ENCODE measurements around the gene PRRT2.

Gene PRRT2

DNA sequence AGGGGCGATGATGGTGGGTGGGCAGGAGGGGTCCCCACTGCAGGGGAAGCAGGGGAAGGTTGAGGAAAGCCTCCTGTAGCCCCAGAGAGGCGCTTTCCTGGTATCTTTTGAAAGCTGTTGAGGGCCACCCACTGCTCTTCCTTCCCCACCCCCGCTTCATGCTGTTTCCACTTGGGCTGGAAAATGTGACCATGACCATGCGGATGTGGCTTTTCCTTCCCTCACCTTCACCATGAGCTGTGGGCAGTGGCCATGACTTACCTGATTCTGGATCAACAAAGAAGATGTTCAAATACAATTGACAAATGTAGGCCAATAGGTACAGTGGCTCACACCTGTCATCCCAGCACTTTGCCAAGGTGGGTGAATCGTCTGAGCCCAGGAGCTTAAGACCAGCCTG, 22.1 kb downstream of the PRRT2 start:
- H3K9ac ChIP-seq (ENCODE audit: low read depth in 1 of 2, low read length in 2 of 2), result no peak overlapping the region
- no peak overlapping the region for H3K27ac ChIP-seq (ENCODE audit: low read depth in 2 of 2, low read length in 2 of 2)
- no peaks in the 10 kb centered on the region for H3K9me3 ChIP-seq (ENCODE audit: control insufficient read depth in 2 of 2, low read length in 2 of 2)
- H3K36me3 ChIP-seq (ENCODE audit: control insufficient read depth in 2 of 2, insufficient read depth in 2 of 2, low read length in 2 of 2), result peaks cover 64 to 70% of the 10 kb centered on the region in 2 donors
- H3K4me1 ChIP-seq (ENCODE audit: control insufficient read depth in 2 of 2, insufficient read depth in 2 of 2, low read length in 2 of 2), result peaks cover 10 to 11% of the 10 kb centered on the region in 2 donors
- no peak overlapping the region for H3K4me3 ChIP-seq (ENCODE audit: low read length in 2 of 2)
- H3K27me3 ChIP-seq (ENCODE audit: control insufficient read depth in 2 of 2, insufficient read depth in 2 of 2, low read length in 2 of 2), result no peaks in the 10 kb centered on the region

- Histone ChIP-seq H3K4me3 (ENCODE audit: low read length in 2 of 2) (no peak overlapping the region), H3K27me3 (ENCODE audit: control insufficient read depth in 2 of 2, insufficient read depth in 2 of 2, low read length in 2 of 2) (no peaks in the 10 kb centered on the region), H3K27ac (ENCODE audit: low read depth in 2 of 2, low read length in 2 of 2) (no peak overlapping the region), H3K4me1 (ENCODE audit: control insufficient read depth in 2 of 2, insufficient read depth in 2 of 2, low read length in 2 of 2) (no peaks in the 10 kb centered on the region), H3K9me3 (ENCODE audit: control insufficient read depth in 2 of 2, low read length in 2 of 2) (no peaks in the 10 kb centered on the region), H3K36me3 (ENCODE audit: control insufficient read depth in 2 of 2, insufficient read depth in 2 of 2, low read length in 2 of 2) (peaks cover 65 to 77% of the 10 kb centered on the region in 2 donors), H3K9ac (ENCODE audit: low read depth in 1 of 2, low read length in 2 of 2) (no peak overlapping the region)
These were observed 23.9 kb downstream of the PRRT2 start for GRCh38 chr16:29835926-29836325.

GRCh38 chr16:29836623-29837022, 24.6 kb downstream of the PRRT2 start:
- Histone ChIP-seq H3K4me1 (ENCODE audit: control insufficient read depth in 2 of 2, insufficient read depth in 2 of 2, low read length in 2 of 2) (no peaks in the 10 kb centered on the region), H3K9me3 (ENCODE audit: control insufficient read depth in 2 of 2, low read length in 2 of 2) (no peaks in the 10 kb centered on the region), H3K36me3 (ENCODE audit: control insufficient read depth in 2 of 2, insufficient read depth in 2 of 2, low read length in 2 of 2) (peaks cover 67 to 79% of the 10 kb centered on the region in 2 donors), H3K27me3 (ENCODE audit: control insufficient read depth in 2 of 2, insufficient read depth in 2 of 2, low read length in 2 of 2) (no peaks in the 10 kb centered on the region), H3K9ac (ENCODE audit: low read depth in 1 of 2, low read length in 2 of 2) (no peak overlapping the region), H3K4me3 (ENCODE audit: low read length in 2 of 2) (no peak overlapping the region), H3K27ac (ENCODE audit: low read depth in 2 of 2, low read length in 2 of 2) (no peak overlapping the region)

DNA sequence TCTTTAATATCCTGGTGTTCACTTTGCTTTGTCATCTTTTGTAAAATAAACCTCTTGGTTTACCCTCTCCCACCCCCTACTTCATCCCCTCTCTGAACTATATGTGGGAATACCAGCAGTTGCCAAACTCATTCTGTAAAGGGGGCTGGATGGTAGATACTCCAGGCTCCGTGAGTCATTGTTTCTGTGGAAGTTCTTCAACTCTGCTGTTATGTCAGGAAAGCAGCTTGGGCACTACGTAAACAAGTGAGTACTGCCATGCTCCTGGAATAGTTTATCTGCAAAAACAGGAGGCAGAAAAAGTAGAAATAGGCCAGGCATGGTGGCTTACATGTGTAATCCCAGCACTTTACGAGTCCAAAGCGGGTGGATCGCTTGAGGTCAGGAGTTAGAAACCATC, 25.8 kb downstream of the PRRT2 start:
- H3K36me3 ChIP-seq (ENCODE audit: control insufficient read depth in 2 of 2, insufficient read depth in 2 of 2, low read length in 2 of 2), result peaks cover 72 to 84% of the 10 kb centered on the region in 2 donors
- H3K4me1 ChIP-seq (ENCODE audit: control insufficient read depth in 2 of 2, insufficient read depth in 2 of 2, low read length in 2 of 2), result no peaks in the 10 kb centered on the region
- no peak overlapping the region for H3K9ac ChIP-seq (ENCODE audit: low read depth in 1 of 2, low read length in 2 of 2)

GRCh38 chr16:29839822-29840221, 27.8 kb downstream of the PRRT2 start:
- Histone ChIP-seq H3K27me3 (ENCODE audit: control insufficient read depth in 2 of 2, insufficient read depth in 2 of 2, low read length in 2 of 2) (no peaks in the 10 kb centered on the region), H3K9me3 (ENCODE audit: control insufficient read depth in 2 of 2, low read length in 2 of 2) (no peaks in the 10 kb centered on the region), H3K36me3 (ENCODE audit: control insufficient read depth in 2 of 2, insufficient read depth in 2 of 2, low read length in 2 of 2) (peaks cover 72 to 86% of the 10 kb centered on the region in 2 donors), H3K4me1 (ENCODE audit: control insufficient read depth in 2 of 2, insufficient read depth in 2 of 2, low read length in 2 of 2) (no peaks in the 10 kb centered on the region), H3K4me3 (ENCODE audit: low read length in 2 of 2) (no peak overlapping the region), H3K9ac (ENCODE audit: low read depth in 1 of 2, low read length in 2 of 2) (no peak overlapping the region), H3K27ac (ENCODE audit: low read depth in 2 of 2, low read length in 2 of 2) (no peak overlapping the region)

More for the DNA sequence above, 25.8 kb downstream of the PRRT2 start:
- H3K27ac ChIP-seq (ENCODE audit: low read depth in 2 of 2, low read length in 2 of 2), result no peak overlapping the region
- no peaks in the 10 kb centered on the region for H3K27me3 ChIP-seq (ENCODE audit: control insufficient read depth in 2 of 2, insufficient read depth in 2 of 2, low read length in 2 of 2)
- no peaks in the 10 kb centered on the region for H3K9me3 ChIP-seq (ENCODE audit: control insufficient read depth in 2 of 2, low read length in 2 of 2)
- no peak overlapping the region for H3K4me3 ChIP-seq (ENCODE audit: low read length in 2 of 2)

GRCh38 chr16:29840240-29840639, 28.2 kb downstream of the PRRT2 start:
- Histone ChIP-seq H3K36me3 (ENCODE audit: control insufficient read depth in 2 of 2, insufficient read depth in 2 of 2, low read length in 2 of 2) (peaks cover 73 to 85% of the 10 kb centered on the region in 2 donors), H3K4me3 (ENCODE audit: low read length in 2 of 2) (no peak overlapping the region), H3K9me3 (ENCODE audit: control insufficient read depth in 2 of 2, low read length in 2 of 2) (no peaks in the 10 kb centered on the region), H3K9ac (ENCODE audit: low read depth in 1 of 2, low read length in 2 of 2) (no peak overlapping the region), H3K4me1 (ENCODE audit: control insufficient read depth in 2 of 2, insufficient read depth in 2 of 2, low read length in 2 of 2) (no peaks in the 10 kb centered on the region), H3K27me3 (ENCODE audit: control insufficient read depth in 2 of 2, insufficient read depth in 2 of 2, low read length in 2 of 2) (no peaks in the 10 kb centered on the region), H3K27ac (ENCODE audit: low read depth in 2 of 2, low read length in 2 of 2) (no peak overlapping the region)

DNA sequence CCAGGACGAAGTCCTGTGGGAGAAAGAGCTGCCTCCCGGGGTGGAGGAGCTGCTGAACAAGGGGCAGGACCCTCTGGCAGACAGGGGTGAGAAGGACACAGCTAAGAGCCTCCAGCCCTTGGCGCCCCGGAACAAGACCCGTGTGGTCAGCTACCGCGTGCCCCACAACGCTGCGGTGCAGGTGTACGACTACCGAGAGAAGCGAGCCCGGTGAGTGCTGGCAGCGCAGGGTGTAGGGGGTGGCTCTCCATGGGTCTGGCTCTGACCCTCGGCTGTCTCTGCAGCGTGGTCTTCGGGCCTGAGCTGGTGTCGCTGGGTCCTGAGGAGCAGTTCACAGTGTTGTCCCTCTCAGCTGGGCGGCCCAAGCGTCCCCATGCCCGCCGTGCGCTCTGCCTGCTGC, 29.6 kb downstream of the PRRT2 start:
- no peak overlapping the region for H3K27ac ChIP-seq (ENCODE audit: low read depth in 2 of 2, low read length in 2 of 2)
- no peak overlapping the region for H3K9ac ChIP-seq (ENCODE audit: low read depth in 1 of 2, low read length in 2 of 2)
- peaks cover 81 to 87% of the 10 kb centered on the region in 2 donors for H3K36me3 ChIP-seq (ENCODE audit: control insufficient read depth in 2 of 2, insufficient read depth in 2 of 2, low read length in 2 of 2)
- no peaks in the 10 kb centered on the region for H3K9me3 ChIP-seq (ENCODE audit: control insufficient read depth in 2 of 2, low read length in 2 of 2)
- H3K27me3 ChIP-seq (ENCODE audit: control insufficient read depth in 2 of 2, insufficient read depth in 2 of 2, low read length in 2 of 2), result no peaks in the 10 kb centered on the region
- H3K4me3 ChIP-seq (ENCODE audit: low read length in 2 of 2), result no peak overlapping the region
- no peaks in the 10 kb centered on the region for H3K4me1 ChIP-seq (ENCODE audit: control insufficient read depth in 2 of 2, insufficient read depth in 2 of 2, low read length in 2 of 2)

DNA sequence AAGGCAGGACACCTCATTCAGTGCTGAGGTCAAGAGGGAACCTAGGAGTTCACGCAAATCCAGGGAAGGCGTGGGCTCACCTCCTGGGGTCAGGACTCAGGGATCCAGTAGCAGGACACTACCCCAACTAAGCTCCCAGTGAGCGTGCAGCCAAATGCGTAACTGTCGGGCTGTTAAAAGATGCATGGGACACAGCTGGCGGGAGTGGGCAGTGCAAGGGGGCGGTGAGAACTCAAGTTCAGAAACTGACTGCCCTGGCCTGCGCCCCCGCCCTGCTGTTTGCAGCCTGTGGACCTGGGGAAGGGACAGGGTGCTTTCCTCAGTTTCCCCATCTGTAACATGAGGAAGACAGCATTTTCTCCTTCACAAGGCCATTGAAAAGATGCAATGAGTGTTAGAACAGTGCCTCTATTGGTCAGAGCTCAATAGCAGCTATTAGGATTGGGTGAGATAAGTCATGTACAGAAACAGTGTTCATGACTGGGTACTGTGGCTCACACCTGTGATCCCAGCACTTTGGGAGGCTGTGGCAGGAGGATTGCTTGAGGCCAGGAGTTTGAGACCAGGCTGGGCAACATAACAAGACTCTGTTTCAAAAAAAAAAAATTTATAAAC, 30.8 kb downstream of the PRRT2 start:
- Histone ChIP-seq H3K36me3 (ENCODE audit: control insufficient read depth in 2 of 2, insufficient read depth in 2 of 2, low read length in 2 of 2) (peaks cover 82 to 86% of the 10 kb centered on the region in 2 donors), H3K27me3 (ENCODE audit: control insufficient read depth in 2 of 2, insufficient read depth in 2 of 2, low read length in 2 of 2) (no peaks in the 10 kb centered on the region), H3K4me1 (ENCODE audit: control insufficient read depth in 2 of 2, insufficient read depth in 2 of 2, low read length in 2 of 2) (no peaks in the 10 kb centered on the region), H3K4me3 (ENCODE audit: low read length in 2 of 2) (no peak overlapping the region), H3K9ac (ENCODE audit: low read depth in 1 of 2, low read length in 2 of 2) (no peak overlapping the region), H3K27ac (ENCODE audit: low read depth in 2 of 2, low read length in 2 of 2) (no peak overlapping the region), H3K9me3 (ENCODE audit: control insufficient read depth in 2 of 2, low read length in 2 of 2) (no peaks in the 10 kb centered on the region)

DNA sequence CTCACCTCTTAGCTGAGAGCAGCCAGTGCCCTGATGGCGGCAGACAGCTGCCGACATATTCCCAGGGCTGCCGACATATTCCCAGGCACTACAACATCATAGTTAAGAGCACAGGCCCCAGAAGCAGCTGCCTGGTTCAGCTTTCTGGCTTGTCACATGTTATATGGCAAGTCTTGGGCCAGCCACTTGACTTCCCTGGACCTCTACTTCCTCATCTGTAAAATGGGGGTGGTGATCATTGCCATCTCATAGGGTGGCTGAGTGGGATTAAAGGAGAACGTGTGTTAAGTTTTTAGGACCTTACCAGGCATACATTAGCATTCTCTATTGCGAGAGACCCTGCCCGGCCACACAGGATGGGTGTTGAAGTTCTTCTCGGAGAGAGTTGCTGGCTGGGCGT, 31.9 kb downstream of the PRRT2 start:
- no peak overlapping the region for H3K27ac ChIP-seq (ENCODE audit: low read depth in 2 of 2, low read length in 2 of 2)
- peaks cover 0 to 2% of the 10 kb centered on the region in 2 donors for H3K4me1 ChIP-seq (ENCODE audit: control insufficient read depth in 2 of 2, insufficient read depth in 2 of 2, low read length in 2 of 2)
- no peak overlapping the region for H3K4me3 ChIP-seq (ENCODE audit: low read length in 2 of 2)
- H3K36me3 ChIP-seq (ENCODE audit: control insufficient read depth in 2 of 2, insufficient read depth in 2 of 2, low read length in 2 of 2), result peaks cover 75 to 82% of the 10 kb centered on the region in 2 donors
- H3K9me3 ChIP-seq (ENCODE audit: control insufficient read depth in 2 of 2, low read length in 2 of 2), result no peaks in the 10 kb centered on the region
- H3K27me3 ChIP-seq (ENCODE audit: control insufficient read depth in 2 of 2, insufficient read depth in 2 of 2, low read length in 2 of 2), result no peaks in the 10 kb centered on the region
- H3K9ac ChIP-seq (ENCODE audit: low read depth in 1 of 2, low read length in 2 of 2), result no peak overlapping the region

DNA sequence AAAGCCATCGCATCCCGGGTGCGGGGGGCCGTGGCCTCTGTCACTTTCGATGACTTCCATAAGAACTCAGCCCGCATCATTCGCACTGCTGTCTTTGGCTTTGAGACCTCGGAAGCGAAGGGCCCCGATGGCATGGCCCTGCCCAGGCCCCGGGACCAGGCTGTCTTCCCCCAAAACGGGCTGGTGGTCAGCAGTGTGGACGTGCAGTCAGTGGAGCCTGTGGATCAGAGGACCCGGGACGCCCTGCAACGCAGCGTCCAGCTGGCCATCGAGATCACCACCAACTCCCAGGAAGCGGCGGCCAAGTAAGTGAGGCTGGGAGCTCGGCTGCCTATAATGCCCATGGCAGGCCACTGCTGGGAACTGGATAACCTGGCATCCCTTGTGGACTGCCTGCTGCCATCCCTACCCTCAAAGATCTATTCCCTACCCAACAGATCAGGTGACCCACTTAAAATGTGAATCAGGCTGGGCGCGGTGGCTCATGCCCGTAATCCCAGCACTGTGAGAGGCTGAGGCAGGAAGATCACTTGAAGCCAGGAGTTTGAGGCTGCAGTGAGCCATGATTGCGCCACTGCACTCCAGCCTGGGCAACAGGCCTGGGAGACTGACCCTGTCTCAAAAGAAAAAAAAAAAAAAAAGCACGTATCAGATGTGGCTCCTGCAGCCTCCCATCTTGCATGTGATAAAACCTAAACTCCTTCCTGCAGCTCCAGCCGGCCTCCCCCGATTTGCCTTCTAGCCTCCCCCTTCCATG, 32.8 kb downstream of the PRRT2 start:
- no peaks in the 10 kb centered on the region for H3K9me3 ChIP-seq (ENCODE audit: control insufficient read depth in 2 of 2, low read length in 2 of 2)
- H3K36me3 ChIP-seq (ENCODE audit: control insufficient read depth in 2 of 2, insufficient read depth in 2 of 2, low read length in 2 of 2), result peaks cover 71 to 74% of the 10 kb centered on the region in 2 donors
- no peak overlapping the region for H3K27ac ChIP-seq (ENCODE audit: low read depth in 2 of 2, low read length in 2 of 2)
- no peak overlapping the region for H3K9ac ChIP-seq (ENCODE audit: low read depth in 1 of 2, low read length in 2 of 2)
- H3K27me3 ChIP-seq (ENCODE audit: control insufficient read depth in 2 of 2, insufficient read depth in 2 of 2, low read length in 2 of 2), result no peaks in the 10 kb centered on the region
- H3K4me3 ChIP-seq (ENCODE audit: low read length in 2 of 2), result no peak overlapping the region
- peaks cover 0 to 2% of the 10 kb centered on the region in 2 donors for H3K4me1 ChIP-seq (ENCODE audit: control insufficient read depth in 2 of 2, insufficient read depth in 2 of 2, low read length in 2 of 2)

Data from mucosa of rectum (tissue), 2 donors.